Non-pigmented ciliary epithelial cell (primary cell): ENCODE results near the gene RPA3.

Experiments
- DNase-seq: peaks from one replicate; pipeline ENCODE4 v3.0.0-alpha.2; 2010; ENCODE audit warnings: low read depth

Gene RPA3

GRCh38 chr7:7653593-7654187, 64.7 kb downstream of the RPA3 start:
- DNase-seq: no peak

- DNase-seq: no peak
Observed at GRCh38 chr7:7652798-7653540, 65.4 kb downstream of the RPA3 start.

GRCh38 chr7:7651479-7651878, 66.9 kb downstream of the RPA3 start:
- DNase-seq: no peak

- DNase-seq: no peak
Observed at GRCh38 chr7:7650682-7651206, 67.7 kb downstream of the RPA3 start.

- DNase-seq: no peak
Observed at GRCh38 chr7:7647495-7648036, 70.8 kb downstream of the RPA3 start.

- no peak for DNase-seq
Observed at GRCh38 chr7:7642081-7642480, 76.3 kb downstream of the RPA3 start.

- DNase-seq: no peak
Observed at GRCh38 chr7:7641129-7641663, 77.2 kb downstream of the RPA3 start.

- peak; percentile 97 for DNase-seq
Observed at GRCh38 chr7:7640221-7641128, 77.9 kb downstream of the RPA3 start, which contains the start of gene UMAD1. TSS of gene UMAD1 (plus strand) at chr7:7640752. CDS start at chr7:7673372, 32,620 bp downstream.

- DNase-seq: no peak
Observed at GRCh38 chr7:7639847-7640220, 78.6 kb downstream of the RPA3 start.

- no peak for DNase-seq
Observed at GRCh38 chr7:7639421-7639820, 79.0 kb downstream of the RPA3 start.

- DNase-seq: no peak
Observed at GRCh38 chr7:7630626-7631329, 87.6 kb downstream of the RPA3 start.

- DNase-seq: no peak
Observed at GRCh38 chr7:7628476-7628875, 89.9 kb downstream of the RPA3 start.

- DNase-seq: no peak
Observed at GRCh38 chr7:7620644-7621210, 97.7 kb downstream of the RPA3 start.

- no peak for DNase-seq
Observed at GRCh38 chr7:7620236-7620635, 98.2 kb downstream of the RPA3 start.

GRCh38 chr7:7618410-7618809, 100.0 kb downstream of the RPA3 start:
- no peak for DNase-seq

GRCh38 chr7:7617550-7617949, 100.9 kb downstream of the RPA3 start:
- DNase-seq: no peak

- DNase-seq: no peak
Observed at GRCh38 chr7:7614018-7614741, 104.2 kb downstream of the RPA3 start.

GRCh38 chr7:7613210-7613609, 105.2 kb downstream of the RPA3 start:
- DNase-seq: no peak

GRCh38 chr7:7612519-7612918, 105.9 kb downstream of the RPA3 start:
- DNase-seq: no peak

GRCh38 chr7:7609330-7609729, 109.1 kb downstream of the RPA3 start:
- DNase-seq: no peak
